ENCODE results near the gene TMSB4X.
"Not testable (repeated sequence)": the region's sequence is repeated elsewhere in the genome, so short reads cannot be mapped to it uniquely, and the experiment has no call there.

Gene TMSB4X

DNA sequence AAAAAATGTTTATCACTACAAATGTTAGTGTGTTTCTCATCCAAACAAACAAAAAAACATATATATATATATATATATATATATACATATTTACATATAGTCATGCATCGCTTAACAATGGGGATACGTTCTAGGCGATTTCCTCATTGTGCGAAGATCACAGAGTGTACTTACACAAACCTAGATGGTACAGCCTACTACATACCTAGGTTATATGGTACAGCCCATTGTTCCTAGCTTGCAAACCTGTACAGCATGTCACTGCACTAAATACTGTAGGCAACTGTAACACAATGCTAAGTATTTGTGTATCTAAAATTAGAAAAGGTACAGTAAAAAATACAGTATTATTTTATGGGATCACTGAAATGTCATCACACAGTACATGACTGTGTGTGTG, 16.4 kb upstream of the TMSB4X start:
- DNase-seq (no peak), ATAC-seq (ENCODE audit: insufficient read depth, low read depth) (no peak)
- H3K4me1 ChIP-seq (ENCODE audit: insufficient read depth, low read length): peaks cover 54% of the 10 kb centered on the region
- H3K9me3 ChIP-seq (ENCODE audit: insufficient read depth, low read length, severe bottlenecking): no peaks in the 10 kb centered on the region
- TF ChIP-seq, protein P1, sequence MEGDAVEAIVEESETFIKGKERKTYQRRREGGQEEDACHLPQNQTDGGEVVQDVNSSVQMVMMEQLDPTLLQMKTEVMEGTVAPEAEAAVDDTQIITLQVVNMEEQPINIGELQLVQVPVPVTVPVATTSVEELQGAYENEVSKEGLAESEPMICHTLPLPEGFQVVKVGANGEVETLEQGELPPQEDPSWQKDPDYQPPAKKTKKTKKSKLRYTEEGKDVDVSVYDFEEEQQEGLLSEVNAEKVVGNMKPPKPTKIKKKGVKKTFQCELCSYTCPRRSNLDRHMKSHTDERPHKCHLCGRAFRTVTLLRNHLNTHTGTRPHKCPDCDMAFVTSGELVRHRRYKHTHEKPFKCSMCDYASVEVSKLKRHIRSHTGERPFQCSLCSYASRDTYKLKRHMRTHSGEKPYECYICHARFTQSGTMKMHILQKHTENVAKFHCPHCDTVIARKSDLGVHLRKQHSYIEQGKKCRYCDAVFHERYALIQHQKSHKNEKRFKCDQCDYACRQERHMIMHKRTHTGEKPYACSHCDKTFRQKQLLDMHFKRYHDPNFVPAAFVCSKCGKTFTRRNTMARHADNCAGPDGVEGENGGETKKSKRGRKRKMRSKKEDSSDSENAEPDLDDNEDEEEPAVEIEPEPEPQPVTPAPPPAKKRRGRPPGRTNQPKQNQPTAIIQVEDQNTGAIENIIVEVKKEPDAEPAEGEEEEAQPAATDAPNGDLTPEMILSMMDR (IDR thresholded peaks at IDR 0.05; ENCODE audit: borderline replicate concordance, extremely low read depth, low read length, poor library complexity, severe bottlenecking): no peak
- TF ChIP-seq EZH2 (IDR thresholded peaks at IDR 0.05; ENCODE audit: borderline replicate concordance, low read depth, low read length, severe bottlenecking): no peak
- H3K27ac ChIP-seq (ENCODE audit: low read length): peak overlapping the region; percentile 100
- no peaks in the 10 kb centered on the region for H3K36me3 ChIP-seq (ENCODE audit: insufficient read depth, low read length)
- H3K79me2 ChIP-seq (ENCODE audit: insufficient read depth, low read length): peaks cover 27% of the 10 kb centered on the region
- H4K20me1 ChIP-seq (ENCODE audit: insufficient read depth, low read length): no peaks in the 10 kb centered on the region
- H2AFZ ChIP-seq (ENCODE audit: low read depth, low read length): no peak overlapping the region
- peak overlapping the region; percentile 62; the same call in 1 of the 2 replicates for H3K4me2 ChIP-seq (ENCODE audit: insufficient read depth, low read length)
- H3K4me3 ChIP-seq (ENCODE audit: low read depth in 1 of 2, low read length in 2 of 2): no peak overlapping the region
- no peak overlapping the region for H3K9ac ChIP-seq (ENCODE audit: low read depth, low read length)
- H3K27me3 ChIP-seq (ENCODE audit: insufficient read depth, low read length, poor library complexity): no peaks in the 10 kb centered on the region

DNA sequence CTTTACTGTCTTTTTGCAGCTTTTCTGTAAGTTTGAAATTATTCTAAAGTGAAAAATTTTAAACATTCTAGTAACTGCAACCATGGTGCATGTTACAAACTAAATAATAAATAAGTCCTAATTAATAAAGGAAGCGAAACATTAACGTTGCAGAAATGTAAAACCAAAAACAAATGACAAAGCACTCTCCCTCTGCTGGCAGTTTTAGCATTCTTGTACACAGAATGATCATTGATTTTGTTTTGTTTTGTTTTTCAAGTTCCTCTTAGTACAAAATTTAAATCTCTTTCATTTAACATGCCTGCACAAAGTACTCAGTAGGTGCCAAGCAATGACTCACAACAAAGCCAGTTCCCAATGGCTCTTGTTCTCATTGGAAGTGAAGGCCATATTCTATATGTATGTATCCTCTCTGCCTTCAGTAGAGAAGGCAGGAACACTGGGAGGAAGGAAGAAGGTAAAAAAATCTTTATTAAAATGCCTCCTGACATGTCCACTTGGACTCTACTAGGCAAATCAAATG, 13.7 kb upstream of the TMSB4X start:
- no peak overlapping the region for H3K4me2 ChIP-seq (ENCODE audit: insufficient read depth, low read length)
- no peaks in the 10 kb centered on the region for H4K20me1 ChIP-seq (ENCODE audit: insufficient read depth, low read length)

GRCh38 chrX:12962041-12962504, 12.8 kb upstream of the TMSB4X start:
- Histone ChIP-seq H3K36me3 (ENCODE audit: insufficient read depth, low read length) (no peaks in the 10 kb centered on the region), H3K79me2 (ENCODE audit: insufficient read depth, low read length) (peaks cover 7% of the 10 kb centered on the region; the same call in 1 of the 2 replicates), H3K4me1 (ENCODE audit: insufficient read depth, low read length) (peaks cover 22% of the 10 kb centered on the region), H3K27me3 (ENCODE audit: insufficient read depth, low read length, poor library complexity) (no peaks in the 10 kb centered on the region), H3K9ac (ENCODE audit: low read depth, low read length) (no peak overlapping the region), H3K4me2 (ENCODE audit: insufficient read depth, low read length) (no peak overlapping the region), H3K9me3 (ENCODE audit: insufficient read depth, low read length, severe bottlenecking) (no peaks in the 10 kb centered on the region), H2AFZ (ENCODE audit: low read depth, low read length) (no peak overlapping the region), H4K20me1 (ENCODE audit: insufficient read depth, low read length) (no peaks in the 10 kb centered on the region), H3K27ac (ENCODE audit: low read length) (no peak overlapping the region), H3K4me3 (ENCODE audit: low read depth in 1 of 2, low read length in 2 of 2) (no peak overlapping the region)
- no peak for ATAC-seq (ENCODE audit: insufficient read depth, low read depth)
- TF ChIP-seq EZH2 (IDR thresholded peaks at IDR 0.05; ENCODE audit: borderline replicate concordance, low read depth, low read length, severe bottlenecking): no peak
- TF ChIP-seq, protein P1 (IDR thresholded peaks at IDR 0.05; ENCODE audit: borderline replicate concordance, extremely low read depth, low read length, poor library complexity, severe bottlenecking): no peak
- no peak for DNase-seq

More for the DNA sequence above, 13.7 kb upstream of the TMSB4X start:
- no peaks in the 10 kb centered on the region for H3K9me3 ChIP-seq (ENCODE audit: insufficient read depth, low read length, severe bottlenecking)
- H3K9ac ChIP-seq (ENCODE audit: low read depth, low read length): no peak overlapping the region
- no peaks in the 10 kb centered on the region for H3K36me3 ChIP-seq (ENCODE audit: insufficient read depth, low read length)
- H3K79me2 ChIP-seq (ENCODE audit: insufficient read depth, low read length): peaks cover 7% of the 10 kb centered on the region; the same call in 1 of the 2 replicates
- H3K4me3 ChIP-seq (ENCODE audit: low read depth in 1 of 2, low read length in 2 of 2): no peak overlapping the region
- H3K27ac ChIP-seq (ENCODE audit: low read length): no peak overlapping the region
- peaks cover 28% of the 10 kb centered on the region for H3K4me1 ChIP-seq (ENCODE audit: insufficient read depth, low read length)
- DNase-seq (no peak), ATAC-seq (ENCODE audit: insufficient read depth, low read depth) (no peak)
- H3K27me3 ChIP-seq (ENCODE audit: insufficient read depth, low read length, poor library complexity): no peaks in the 10 kb centered on the region
- TF ChIP-seq EZH2 (IDR thresholded peaks at IDR 0.05; ENCODE audit: borderline replicate concordance, low read depth, low read length, severe bottlenecking): no peak
- TF ChIP-seq, protein P1 (IDR thresholded peaks at IDR 0.05; ENCODE audit: borderline replicate concordance, extremely low read depth, low read length, poor library complexity, severe bottlenecking): no peak
- no peak overlapping the region for H2AFZ ChIP-seq (ENCODE audit: low read depth, low read length)

DNA sequence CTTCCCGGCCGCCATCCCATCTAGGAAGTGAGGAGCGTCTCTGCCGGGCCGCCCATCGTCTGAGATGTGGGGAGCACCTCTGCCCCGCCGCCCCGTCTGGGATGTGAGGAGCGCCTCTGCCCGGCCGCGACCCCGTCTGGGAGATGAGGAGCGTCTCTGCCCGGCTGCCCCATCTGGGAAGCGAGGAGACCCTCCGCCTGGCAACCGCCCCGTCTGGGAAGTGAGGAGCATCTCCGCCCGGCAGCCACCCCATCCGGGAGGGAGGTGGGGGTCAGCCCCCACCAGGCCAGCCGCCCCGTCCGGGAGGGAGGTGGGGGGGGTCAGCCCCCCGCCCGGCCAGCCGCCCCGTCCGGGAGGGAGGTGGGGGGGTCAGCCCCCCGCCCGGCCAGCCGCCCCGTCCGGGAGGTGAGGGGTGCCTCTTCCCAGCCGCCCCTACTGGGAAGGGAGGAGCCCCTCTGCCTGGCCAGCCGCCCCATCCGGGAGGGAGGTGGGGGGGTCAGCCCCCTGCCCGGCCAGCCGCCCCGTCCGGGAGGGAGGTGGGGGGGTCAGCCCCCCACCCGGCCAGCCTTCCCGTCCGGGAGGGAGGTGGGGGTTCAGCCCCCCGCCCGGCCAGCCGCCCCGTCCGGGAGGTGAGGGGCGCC, 11.6 kb upstream of the TMSB4X start:
- not testable (repeated sequence) for H3K36me3 ChIP-seq (ENCODE audit: insufficient read depth, low read length); H3K4me2 ChIP-seq (ENCODE audit: insufficient read depth, low read length); H3K27me3 ChIP-seq (ENCODE audit: insufficient read depth, low read length, poor library complexity); H2AFZ ChIP-seq (ENCODE audit: low read depth, low read length); H3K27ac ChIP-seq (ENCODE audit: low read length); H4K20me1 ChIP-seq (ENCODE audit: insufficient read depth, low read length); H3K9ac ChIP-seq (ENCODE audit: low read depth, low read length); DNase-seq; ATAC-seq (ENCODE audit: insufficient read depth, low read depth); H3K79me2 ChIP-seq (ENCODE audit: insufficient read depth, low read length); H3K9me3 ChIP-seq (ENCODE audit: insufficient read depth, low read length, severe bottlenecking); H3K4me3 ChIP-seq (ENCODE audit: low read depth in 1 of 2, low read length in 2 of 2)
- H3K4me1 ChIP-seq (ENCODE audit: insufficient read depth, low read length): peaks cover 19% of the 10 kb centered on the region

All from DND-41 (cell line).